Muscle layer of duodenum (tissue), 2 donors: Measurements from ENCODE around the gene IL36B.
A peak's percentile ranks its signal among the peaks of the same experiment; 100 is the strongest.

Experiments used
- H3K27ac ChIP-seq: one replicate; pipeline ENCODE4 v1.7.0; 2013; ENCODE audit warnings: mild to moderate bottlenecking, low read length
- H3K27me3 ChIP-seq: one replicate; pipeline ENCODE4 v1.7.0; 2013; ENCODE audit warnings: low read depth, mild to moderate bottlenecking, control low read depth, low read length
- H3K36me3 ChIP-seq, 2 donors: one replicate each; pipeline ENCODE4 v1.7.0; 2013; ENCODE audit warnings: low read length in 2 of 2, control low read depth in 1 of 2, mild to moderate bottlenecking in 1 of 2; ENCODE audit not compliant: insufficient read depth in 2 of 2, control insufficient read depth in 1 of 2
- H3K4me1 ChIP-seq, 2 donors: one replicate each; pipeline ENCODE4 v1.7.0; 2013; ENCODE audit warnings: low read length in 2 of 2, mild to moderate bottlenecking in 2 of 2, control low read depth in 1 of 2, moderate library complexity in 1 of 2; ENCODE audit not compliant: insufficient read depth in 2 of 2, control insufficient read depth in 1 of 2
- H3K4me3 ChIP-seq, 2 donors: one replicate each; pipeline ENCODE4 v1.7.0; 2013; ENCODE audit warnings: low read length in 2 of 2, low read depth in 1 of 2, mild to moderate bottlenecking in 1 of 2
- H3K9me3 ChIP-seq, 2 donors: one replicate each; pipeline ENCODE4 v1.7.0; 2013; ENCODE audit warnings: low read length in 2 of 2, control low read depth in 1 of 2, mild to moderate bottlenecking in 1 of 2; ENCODE audit not compliant: control insufficient read depth in 1 of 2
- donor health status: healthy.

Gene IL36B

DNA sequence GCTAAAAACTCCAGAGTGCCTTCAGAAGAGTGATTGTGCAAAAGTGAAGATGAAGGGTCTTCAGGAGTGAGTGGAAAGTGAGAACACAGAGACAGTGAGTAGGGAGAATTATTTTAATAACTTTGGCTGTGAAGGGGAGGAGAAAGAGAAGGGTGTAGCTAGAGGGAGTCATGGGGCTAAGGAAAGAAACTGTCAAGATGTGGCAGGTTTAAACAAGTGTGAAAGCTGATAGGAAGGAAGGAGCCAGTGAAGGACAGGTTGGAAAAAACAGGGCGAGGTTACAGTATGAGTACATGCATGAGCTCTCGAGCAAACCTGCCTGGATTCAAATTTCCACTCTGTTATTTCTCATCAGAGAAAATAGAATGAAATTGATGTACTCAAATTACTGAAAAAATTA, 32.9 kb upstream of the IL36B start:
- Histone ChIP-seq H3K27ac (no peak overlapping the region), H3K4me3 (no peak overlapping the region), H3K36me3 (no peaks in the 10 kb centered on the region), H3K27me3 (no peaks in the 10 kb centered on the region), H3K4me1 (no peaks in the 10 kb centered on the region), H3K9me3 (peaks cover 0 to 2% of the 10 kb centered on the region in 2 donors)

DNA sequence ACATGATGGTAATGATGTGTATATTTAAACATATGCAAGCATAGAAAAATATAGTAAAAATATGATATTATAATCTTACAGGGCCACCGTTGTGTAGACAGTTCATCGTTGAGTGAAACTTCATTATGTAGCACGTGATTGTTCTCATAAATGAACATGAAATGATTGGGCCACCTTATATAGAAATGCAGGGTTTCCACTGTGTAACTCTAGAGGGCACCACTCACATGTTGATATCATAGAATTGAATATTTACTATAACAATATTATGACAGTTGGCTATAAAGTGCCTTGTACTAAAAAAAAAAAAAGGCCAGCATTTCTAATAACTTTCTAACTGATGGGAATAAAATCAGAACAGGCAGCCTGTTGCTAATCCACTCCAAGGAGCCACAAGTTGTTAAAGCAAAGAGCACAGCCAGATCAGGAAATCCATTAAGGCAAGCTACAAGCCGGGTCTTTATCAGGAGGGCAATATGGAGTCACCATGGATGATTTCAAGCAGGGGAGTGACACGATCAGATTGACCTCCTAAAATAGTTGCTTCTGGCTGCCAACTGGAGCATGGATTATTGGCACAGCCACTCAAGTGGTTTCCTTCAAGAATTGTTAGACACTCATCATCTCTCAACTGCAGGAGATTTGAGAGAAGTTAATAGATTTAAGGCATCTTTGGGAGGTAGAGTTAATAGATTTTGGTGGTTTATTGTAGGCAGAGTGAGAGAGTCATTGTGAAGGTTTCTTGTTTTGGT, 31.8 kb upstream of the IL36B start:
- Histone ChIP-seq H3K4me3 (no peak overlapping the region), H3K4me1 (no peaks in the 10 kb centered on the region), H3K36me3 (no peaks in the 10 kb centered on the region), H3K27ac (no peak overlapping the region), H3K9me3 (peaks cover 0 to 2% of the 10 kb centered on the region in 2 donors), H3K27me3 (no peaks in the 10 kb centered on the region)

DNA sequence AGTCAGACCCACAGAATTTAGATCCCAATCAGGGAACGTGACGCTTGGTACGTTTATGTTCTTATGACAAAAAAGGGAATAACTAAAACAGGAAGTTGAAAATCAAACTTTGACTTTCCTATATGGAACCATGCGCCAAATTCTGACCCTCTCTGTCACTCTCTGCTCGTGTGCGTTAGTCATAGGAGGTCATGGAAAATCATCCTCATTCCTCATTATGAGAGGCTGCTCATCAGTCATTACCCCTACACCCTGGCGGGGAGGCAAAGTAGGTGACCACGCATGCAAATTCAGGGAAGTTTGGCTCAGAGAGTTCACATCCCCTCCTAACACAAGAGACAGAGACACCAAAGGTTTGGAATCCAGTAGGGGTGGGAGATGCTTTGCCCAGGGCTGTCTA, 30.6 kb upstream of the IL36B start:
- no peaks in the 10 kb centered on the region for H3K27me3 ChIP-seq
- peaks cover 0 to 2% of the 10 kb centered on the region in 2 donors for H3K9me3 ChIP-seq
- H3K36me3 ChIP-seq: no peaks in the 10 kb centered on the region
- H3K27ac ChIP-seq: no peak overlapping the region
- no peaks in the 10 kb centered on the region for H3K4me1 ChIP-seq
- H3K4me3 ChIP-seq: no peak overlapping the region

DNA sequence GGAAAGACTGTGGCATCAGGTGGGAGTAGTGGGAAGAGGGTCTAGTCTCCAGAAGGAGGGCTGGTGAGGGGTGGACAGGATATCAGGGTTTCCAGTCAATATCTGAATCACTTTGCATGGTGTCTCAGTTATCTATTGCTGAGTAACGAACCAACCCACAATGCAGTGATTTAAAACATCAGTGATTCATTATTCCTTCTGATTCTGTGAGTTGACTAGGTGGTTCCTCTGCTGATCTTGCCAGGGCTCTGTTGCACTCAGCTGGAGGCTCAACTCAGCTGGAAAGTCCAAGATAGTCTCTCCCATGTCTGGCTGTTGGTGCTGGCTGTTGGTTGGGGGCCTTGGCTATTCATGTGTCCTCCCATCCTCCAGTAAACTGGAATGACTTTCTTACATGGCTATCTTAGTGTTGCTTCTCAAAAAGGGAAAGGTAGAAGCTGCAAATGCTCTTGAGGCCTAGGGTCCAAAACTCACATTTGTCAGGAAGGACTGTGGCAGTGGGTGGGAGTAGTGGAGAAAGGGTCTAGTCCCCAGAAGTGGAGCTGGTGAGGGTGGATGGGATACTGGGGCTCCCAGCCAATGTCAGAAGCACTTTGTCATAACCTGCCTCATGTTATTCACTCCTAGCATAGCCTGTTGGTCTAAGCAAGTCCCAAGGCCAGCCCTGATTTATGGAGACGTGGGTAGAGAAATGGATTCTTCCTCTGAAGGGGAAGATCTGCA, 29.0 kb upstream of the IL36B start:
- no peak overlapping the region for H3K27ac ChIP-seq

DNA sequence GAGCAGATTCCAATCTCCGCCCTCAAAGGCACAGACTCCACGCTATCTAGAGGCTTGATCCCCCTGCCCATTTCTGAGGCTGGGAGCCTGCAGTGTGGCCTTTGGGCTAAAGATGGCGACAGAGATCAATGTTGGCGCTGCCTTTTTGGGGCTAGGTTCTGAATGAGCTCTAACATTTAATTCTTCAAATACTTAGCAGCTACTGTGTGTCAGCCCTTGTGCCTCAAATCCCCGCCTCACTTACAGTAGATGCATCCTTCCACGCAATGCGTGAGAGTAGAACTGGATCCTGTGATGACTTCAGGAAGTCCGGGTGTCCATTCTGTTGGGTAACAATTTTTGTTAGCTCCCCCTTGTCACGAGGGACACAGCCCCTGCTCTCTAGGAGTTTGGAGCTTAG, 27.5 kb upstream of the IL36B start:
- Histone ChIP-seq H3K27me3 (no peaks in the 10 kb centered on the region), H3K9me3 (no peaks in the 10 kb centered on the region), H3K4me3 (no peak overlapping the region), H3K27ac (no peak overlapping the region), H3K36me3 (no peaks in the 10 kb centered on the region), H3K4me1 (no peaks in the 10 kb centered on the region)

More for the DNA sequence above, 29.0 kb upstream of the IL36B start:
- Histone ChIP-seq H3K27me3 (no peaks in the 10 kb centered on the region), H3K4me3 (no peak overlapping the region), H3K36me3 (no peaks in the 10 kb centered on the region), H3K9me3 (no peaks in the 10 kb centered on the region), H3K4me1 (no peaks in the 10 kb centered on the region)

DNA sequence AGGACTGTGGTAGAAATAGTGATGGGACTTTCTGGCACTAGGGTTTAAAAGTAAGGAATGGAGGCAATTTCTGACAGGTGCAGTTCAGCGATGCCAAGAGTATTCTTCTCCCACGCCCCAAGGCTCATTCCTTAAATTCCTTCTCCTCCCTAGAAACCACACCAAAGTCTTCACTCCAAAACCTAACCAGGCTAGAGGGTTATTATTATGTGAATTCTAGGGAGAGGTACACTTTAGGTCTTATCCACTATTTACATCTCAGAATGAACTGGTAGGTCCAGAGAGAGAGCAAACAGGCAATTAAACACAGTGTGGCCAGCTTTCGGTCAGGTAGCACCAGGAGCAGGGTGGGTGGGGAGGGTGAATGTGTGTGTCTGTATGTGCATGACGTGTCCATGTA, 26.5 kb upstream of the IL36B start:
- Histone ChIP-seq H3K4me1 (no peaks in the 10 kb centered on the region), H3K9me3 (no peaks in the 10 kb centered on the region), H3K27me3 (no peaks in the 10 kb centered on the region), H3K36me3 (no peaks in the 10 kb centered on the region), H3K27ac (no peak overlapping the region), H3K4me3 (no peak overlapping the region)

DNA sequence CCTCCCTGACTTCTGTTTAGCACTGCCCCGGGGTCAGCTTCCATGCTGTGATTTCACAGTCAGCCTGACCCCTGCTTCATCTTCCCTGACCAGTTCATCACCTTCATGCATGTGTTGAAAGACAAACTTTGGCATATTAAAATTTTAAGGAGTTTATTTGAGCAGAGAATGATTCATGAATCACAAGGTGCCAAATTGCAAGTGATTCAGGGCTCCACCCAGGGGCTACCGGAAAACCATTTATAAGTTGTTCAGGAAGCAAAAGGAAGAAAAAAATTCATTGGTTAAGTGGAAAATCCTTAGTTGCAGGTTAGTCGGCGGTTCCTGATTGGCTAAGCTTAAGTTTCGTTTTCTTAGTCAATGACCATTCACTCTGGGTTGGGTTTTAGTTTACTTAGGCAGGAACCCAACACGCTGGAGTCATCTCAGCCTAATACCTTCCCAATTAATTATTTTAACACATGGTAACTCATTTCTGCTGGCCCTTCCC, 25.7 kb upstream of the IL36B start:
- Histone ChIP-seq H3K27me3 (no peaks in the 10 kb centered on the region), H3K4me3 (no peak overlapping the region), H3K9me3 (no peaks in the 10 kb centered on the region), H3K27ac (peak overlapping the region; percentile 32), H3K36me3 (no peaks in the 10 kb centered on the region), H3K4me1 (no peaks in the 10 kb centered on the region)

DNA sequence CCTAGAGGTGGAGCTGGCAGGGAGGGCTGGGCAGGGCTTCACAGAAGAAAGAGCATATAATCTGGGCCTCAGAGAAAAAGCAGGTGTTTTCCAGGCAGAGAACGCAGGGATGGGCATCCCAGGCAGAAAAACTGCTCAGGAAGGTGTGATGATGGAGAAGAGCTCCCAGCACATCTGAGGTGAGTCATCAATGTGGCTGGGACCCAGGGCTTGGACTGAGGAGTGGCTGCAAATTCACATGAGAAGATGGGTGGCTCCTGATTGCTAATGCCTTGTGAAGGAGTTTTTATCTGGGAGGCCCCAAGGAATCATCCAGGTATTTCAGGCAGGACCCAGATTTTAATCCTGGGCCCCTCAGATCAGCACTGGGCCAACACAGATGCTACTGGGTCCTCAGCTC, 25.3 kb upstream of the IL36B start:
- Histone ChIP-seq H3K27me3 (no peaks in the 10 kb centered on the region), H3K4me1 (no peaks in the 10 kb centered on the region), H3K9me3 (no peaks in the 10 kb centered on the region), H3K27ac (no peak overlapping the region), H3K4me3 (no peak overlapping the region), H3K36me3 (no peaks in the 10 kb centered on the region)

DNA sequence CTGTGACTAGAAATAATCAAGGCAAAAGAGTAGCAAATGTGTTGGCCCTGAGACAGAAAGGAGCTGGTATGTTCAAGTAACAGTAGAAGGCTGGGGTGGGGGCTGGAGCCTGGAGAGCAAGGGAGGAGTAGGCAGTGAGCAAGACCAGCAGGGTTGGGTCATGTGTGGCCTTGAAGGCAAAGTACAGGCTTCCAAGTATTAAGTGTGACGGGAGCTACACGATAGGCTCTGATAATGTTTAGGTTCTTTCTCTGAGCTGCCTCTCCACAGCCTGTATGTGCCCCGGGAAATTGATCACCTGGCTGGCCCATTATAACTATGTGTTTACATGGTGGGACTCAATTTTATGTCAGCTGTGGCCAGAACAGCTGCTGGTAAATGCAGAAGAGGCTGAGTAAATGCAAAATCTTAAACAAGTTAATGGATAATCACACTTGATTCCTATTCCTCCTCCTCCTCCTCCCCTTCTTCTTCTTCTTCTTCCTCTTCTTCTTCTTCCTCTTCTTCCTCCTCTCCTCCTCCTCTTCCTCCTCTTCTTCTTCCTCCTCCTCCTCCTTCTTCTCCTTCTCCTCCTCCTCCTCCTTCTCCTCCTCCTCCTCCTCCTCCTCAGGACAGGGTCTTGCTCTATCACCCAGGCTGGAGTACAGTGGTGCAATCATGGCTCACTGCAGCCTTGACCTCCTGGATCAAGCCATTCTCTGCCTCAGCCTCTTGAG, 24.4 kb upstream of the IL36B start:
- H3K9me3 ChIP-seq: no peaks in the 10 kb centered on the region
- H3K36me3 ChIP-seq: no peaks in the 10 kb centered on the region
- H3K4me3 ChIP-seq: no peak overlapping the region
- no peaks in the 10 kb centered on the region for H3K27me3 ChIP-seq
- H3K4me1 ChIP-seq: no peaks in the 10 kb centered on the region
- H3K27ac ChIP-seq: no peak overlapping the region

DNA sequence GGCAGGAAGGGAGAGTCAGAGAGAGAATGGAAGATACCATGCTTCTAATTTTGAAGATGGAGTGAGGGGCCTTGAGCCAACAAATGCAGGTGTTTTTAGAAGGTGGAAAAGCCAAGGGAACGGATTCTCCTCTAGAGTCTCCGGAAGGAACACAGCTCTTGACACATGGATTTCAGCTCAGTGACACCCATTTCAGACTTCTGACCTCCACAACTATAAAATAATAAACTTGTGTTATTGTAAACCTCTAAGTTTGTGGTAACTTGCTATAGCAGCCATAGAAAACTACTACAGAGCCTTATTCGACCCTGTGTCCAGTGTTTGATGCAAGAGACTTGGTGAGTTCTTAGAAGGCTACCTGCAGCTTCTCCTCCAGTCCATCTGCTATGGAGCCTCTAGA, 22.9 kb upstream of the IL36B start:
- no peaks in the 10 kb centered on the region for H3K9me3 ChIP-seq
- H3K27me3 ChIP-seq: no peaks in the 10 kb centered on the region
- H3K4me1 ChIP-seq: no peaks in the 10 kb centered on the region
- H3K27ac ChIP-seq: no peak overlapping the region
- H3K4me3 ChIP-seq: no peak overlapping the region
- H3K36me3 ChIP-seq: no peaks in the 10 kb centered on the region

DNA sequence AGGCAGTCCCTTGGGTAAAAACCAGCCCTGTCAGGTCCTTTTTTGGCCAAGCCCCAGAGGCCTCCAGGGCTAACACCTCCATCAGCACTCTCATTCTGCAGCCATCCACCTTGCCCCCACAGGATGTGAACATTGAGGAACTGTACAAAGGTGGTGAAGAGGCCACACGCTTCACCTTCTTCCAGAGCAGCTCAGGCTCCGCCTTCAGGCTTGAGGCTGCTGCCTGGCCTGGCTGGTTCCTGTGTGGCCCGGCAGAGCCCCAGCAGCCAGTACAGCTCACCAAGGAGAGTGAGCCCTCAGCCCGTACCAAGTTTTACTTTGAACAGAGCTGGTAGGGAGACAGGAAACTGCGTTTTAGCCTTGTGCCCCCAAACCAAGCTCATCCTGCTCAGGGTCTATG, 22.4 kb upstream of the IL36B start:
- Histone ChIP-seq H3K27ac (no peak overlapping the region), H3K27me3 (no peaks in the 10 kb centered on the region), H3K9me3 (no peaks in the 10 kb centered on the region), H3K36me3 (no peaks in the 10 kb centered on the region), H3K4me3 (no peak overlapping the region), H3K4me1 (no peaks in the 10 kb centered on the region)
